GM21390 (cell line): ENCODE measurements around the gene SLC30A1.

Source experiments
- ATAC-seq: cut with Tn5 transposase; IDR thresholded peaks from one replicate; pipeline ENCODE4 v1.9.1; 2021; ENCODE audit not compliant: unreplicated experiment

The SLC30A1 gene

DNA sequence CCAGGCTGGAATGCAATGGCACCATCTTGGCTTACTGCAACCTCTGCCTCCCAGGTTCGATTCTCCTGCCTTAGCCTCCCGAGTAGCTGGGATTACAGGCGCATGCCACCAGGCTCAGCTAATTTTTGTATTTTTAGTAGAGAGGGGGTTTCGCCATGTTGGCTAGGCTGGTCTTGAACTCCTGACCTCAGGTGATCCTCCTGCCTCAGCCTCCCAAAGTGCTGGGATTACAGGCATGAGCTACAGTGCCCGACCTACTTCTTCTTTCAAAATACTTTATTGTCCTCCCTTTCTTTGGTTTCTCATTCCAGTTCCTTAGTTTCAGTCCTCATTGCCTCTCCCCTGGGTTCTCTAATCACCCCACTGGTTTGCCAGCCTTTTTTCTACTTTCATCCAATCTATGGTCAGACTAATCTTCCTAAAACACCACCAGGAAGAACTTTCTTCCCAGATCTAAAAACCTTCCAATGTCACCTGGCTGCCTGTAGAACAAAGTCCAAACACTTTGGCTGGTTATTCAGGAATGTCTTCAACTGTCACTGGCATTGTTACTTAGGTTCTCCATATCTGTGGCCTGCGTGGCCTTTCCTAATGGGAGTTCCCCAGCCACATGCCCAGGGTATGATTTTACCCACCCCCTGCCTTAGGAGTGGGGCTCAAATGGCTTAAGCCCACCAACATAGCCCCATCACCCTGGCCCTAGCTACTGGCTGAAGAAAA lies 29.0 kb upstream of the SLC30A1 start:
- ATAC-seq = no peak

DNA sequence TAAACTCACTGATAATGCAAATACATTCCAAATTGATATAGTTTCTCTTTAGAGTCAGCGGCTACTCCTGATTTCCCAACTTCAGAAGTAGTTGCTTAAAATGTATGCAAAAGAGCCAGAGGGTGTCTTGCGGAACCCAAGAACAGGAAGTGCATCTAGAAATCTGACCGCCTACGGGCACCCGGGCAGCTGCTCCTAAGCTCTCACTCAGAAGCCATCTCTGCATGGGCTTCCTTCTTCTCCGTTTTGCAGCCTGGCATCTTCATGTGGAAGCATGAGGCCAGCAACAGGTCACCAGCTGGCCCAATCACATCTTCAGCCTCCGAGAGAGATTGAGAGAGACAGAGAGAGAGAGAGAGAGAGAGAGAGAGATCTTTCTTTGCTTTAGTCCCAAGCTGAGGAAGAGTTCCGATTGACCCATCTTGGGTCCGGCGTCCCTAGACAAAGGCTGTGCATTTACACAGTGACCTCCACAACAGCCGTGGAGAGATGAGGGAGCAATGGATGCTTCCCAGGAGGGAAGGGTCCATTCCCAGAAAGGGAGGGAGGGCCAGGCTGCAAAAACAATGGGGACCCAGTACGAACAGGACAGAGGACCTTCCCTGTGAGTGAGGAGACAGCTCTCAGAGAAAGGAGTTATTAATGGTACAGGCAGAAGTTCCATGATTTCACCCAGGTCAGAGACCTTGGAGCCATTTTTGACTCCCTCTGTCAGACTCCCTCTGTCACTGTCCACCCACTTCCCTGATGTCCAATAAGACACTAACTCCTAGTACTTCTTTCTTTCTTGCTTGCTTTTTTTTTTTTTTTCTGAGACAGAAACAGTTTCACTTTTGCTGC lies 28.2 kb upstream of the SLC30A1 start:
- peak; percentile 97 for ATAC-seq

DNA sequence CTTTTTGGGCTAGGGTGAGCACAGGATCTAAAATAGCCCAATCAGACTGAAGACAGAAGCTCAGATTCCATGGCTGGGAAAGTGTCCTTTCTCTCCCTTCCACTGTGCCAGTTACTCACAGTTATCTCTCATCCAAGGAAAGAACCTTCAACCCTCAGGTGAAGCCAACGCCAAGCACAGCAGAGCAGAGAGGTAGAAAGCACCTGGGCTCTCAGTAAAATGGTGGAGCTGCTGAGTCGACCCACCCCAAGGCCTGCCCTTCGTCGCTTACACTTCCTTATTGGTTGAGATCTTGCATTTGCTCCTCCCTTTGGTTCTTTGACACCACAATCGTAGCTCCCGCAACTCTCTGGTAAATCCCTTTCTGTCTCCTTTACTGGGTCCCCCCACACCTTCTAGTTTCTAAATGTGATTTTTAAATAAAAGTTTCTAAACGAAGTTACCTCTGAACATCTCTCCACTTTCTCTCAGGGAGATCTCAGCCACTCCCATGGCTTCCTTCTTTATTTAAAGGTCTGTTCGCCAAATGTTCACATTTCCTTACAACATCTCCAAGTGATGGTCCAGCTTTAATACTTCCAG lies 27.5 kb upstream of the SLC30A1 start:
- peak; percentile 67 for ATAC-seq

DNA sequence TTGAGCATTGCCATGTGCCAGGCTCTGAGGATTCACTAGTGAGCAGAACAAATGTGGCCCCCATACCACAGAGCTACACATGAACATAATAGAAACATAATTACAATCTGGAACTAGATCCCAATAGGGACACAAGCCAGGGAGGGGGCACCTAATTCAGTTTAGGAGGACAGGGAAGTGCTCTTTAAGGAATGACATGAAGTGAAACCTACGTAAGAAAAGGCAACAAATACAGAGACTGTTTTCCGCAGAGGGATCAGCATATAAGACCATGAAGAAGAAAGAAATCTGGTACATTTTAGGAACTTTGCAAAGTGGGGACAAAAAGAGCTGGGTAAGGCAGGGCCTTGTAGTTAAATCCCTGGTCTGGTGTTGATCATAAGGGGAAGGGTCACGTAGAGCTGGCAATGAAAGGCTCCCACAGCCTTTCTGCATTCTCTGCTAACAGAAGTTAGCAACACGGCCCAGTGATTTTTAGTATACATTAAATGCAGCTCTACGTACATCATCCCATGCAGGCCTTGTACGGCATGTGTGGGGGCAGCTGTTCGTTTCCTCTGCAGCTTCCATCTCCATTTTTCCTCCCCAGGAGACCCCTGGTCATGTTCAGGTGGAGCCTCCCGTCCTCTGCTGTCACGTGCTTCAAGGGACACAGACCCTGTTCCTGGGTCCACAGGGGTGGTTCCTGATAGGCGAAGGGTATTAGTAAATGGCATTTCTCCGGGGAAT lies 26.8 kb upstream of the SLC30A1 start:
- no peak for ATAC-seq

DNA sequence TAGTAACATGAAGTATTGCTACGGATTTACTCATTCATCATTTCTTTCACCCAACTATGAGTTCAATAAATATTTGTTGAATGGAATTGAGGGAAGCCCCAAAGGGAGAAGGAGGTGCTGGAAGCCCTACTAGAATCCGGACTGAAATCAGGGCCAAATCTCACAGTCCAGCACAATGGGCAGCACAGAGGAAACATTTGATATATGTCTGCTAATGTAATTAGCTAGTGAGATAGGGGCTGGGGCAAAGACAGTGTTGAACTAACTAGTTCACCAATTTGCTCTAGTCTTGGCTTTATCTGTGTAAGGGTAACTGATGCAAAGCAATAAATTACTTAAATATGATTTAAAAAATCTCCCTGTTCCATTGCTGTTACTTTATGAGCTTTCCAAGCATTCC lies 26.1 kb upstream of the SLC30A1 start:
- ATAC-seq = no peak

DNA sequence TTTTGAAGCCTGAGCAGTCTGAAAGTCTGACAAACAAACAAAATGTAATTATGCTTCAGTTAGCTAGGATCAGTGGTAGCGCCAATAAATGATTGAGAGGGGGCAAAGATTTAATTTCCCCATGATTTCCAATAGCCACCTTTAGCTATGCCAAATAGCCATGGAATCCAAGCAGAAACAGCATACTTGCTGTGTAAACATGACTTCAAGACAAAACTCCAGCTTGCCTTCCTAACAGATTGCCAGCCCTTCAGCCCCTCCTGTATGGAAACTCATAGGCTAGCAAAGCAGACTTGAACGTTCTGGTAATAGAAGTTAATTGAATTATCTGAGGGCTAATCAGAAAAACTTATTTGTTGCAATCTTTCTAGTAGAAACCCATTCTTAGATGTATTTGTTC lies 25.6 kb upstream of the SLC30A1 start:
- no peak for ATAC-seq

DNA sequence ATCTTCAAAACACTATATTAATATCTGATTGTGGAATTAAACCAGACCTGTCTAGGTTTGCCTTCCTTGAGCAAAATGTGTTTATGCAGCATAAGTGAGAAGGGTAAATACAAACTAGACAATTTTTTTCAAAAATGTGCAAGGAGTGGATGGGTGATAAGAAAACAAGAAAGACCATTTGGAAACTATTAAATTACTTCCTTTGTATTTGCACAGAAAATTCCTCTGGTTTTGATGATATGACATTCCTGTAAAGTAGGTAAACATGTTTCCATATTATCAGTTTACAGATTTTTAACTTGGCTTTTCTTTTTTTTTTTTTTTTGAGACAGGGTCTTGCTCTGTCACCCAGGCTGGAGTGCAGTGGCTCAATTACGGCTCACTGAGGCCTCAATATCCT lies 24.8 kb upstream of the SLC30A1 start:
- ATAC-seq = no peak

DNA sequence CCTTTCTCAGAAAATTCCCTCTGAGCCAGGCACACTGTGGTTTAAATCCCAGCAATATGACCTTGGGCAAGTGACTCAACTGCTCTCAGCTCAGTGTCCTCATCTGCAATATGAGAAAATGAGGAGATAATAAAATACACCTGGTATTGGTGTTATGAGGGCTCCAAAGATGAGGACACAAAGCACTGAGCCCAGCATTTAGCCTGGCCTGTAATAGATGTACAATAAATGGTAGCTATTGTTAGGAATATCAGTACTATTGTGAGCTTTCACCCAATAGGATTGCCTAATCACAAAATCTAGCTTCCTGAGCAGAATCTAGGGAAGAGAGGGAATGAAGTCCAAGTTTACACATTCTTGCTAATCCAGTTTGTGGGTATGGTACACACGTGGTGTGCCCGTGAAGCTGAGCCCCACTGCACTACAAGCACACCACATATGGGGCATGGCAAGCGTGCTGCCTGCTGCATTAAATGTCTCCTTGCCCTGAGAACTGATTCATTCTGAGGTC lies 24.3 kb upstream of the SLC30A1 start:
- no peak for ATAC-seq

DNA sequence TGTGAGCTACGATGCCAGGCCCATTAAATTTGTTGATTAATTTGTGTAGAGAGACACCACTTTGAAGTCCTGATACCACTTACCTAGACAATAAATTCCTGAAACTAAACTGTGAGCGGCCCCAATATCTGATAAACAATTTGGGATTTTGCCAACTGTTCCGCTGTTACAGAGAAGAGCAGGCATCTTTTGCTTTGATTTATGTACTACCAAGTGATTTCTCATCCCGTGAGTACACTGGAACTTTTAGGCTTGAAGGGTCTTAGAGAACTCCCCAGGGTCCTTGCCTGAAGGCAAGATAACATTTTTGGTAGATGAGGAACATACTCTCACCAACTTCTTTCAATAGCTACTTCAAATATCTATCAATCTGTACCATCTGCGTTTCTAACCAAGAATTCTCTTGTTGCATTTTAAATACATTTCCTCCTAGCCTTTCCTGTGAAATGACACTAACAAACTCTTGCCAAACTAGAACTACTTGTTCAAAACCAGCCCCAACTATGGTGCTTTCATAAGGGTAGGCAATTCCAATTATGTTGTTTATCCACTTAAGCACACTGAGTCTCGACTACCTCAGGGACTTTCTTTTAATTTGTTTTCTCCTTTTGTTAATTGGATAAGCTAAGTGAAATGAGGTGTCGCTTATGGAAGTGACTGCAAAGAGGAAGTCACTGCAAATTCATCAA lies 23.2 kb upstream of the SLC30A1 start:
- ATAC-seq = no peak

DNA sequence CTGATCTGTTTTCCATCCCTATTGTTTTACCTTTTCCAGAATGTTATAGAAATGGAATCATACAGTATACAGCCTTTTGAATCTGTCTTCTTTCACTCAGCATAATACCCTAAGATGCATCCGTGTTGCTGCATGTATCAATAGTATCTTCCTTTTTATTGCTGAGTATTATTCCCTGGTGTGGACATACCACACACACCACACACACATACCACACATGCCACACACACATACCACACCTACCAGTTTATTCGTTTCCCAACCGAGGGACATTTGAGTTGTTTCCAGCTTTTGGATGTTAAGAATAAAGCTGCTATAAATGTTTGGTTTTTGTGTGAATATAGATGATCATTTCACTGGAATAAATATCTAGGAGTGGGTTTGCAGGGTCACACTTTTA lies 22.2 kb upstream of the SLC30A1 start:
- ATAC-seq = no peak

DNA sequence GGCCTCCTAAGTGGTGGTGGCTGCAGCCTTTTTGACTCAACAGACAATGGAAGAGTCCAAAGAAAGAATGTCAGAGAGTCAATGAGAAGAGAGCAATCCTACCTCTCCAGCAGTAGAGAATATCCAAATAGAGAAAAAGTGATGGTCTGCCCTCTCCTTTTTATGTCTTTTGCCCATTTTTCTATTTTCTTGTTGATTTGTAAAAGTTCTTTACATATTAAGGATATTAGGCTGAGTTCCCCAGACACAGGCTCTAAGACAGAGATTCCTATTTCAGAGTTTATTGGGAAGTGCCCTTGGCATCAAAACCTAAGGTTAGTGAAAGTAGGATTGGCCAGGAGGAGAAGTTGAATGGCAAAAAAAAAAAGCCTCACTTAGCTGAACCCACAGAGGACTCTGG lies 20.3 kb upstream of the SLC30A1 start:
- no peak for ATAC-seq

DNA sequence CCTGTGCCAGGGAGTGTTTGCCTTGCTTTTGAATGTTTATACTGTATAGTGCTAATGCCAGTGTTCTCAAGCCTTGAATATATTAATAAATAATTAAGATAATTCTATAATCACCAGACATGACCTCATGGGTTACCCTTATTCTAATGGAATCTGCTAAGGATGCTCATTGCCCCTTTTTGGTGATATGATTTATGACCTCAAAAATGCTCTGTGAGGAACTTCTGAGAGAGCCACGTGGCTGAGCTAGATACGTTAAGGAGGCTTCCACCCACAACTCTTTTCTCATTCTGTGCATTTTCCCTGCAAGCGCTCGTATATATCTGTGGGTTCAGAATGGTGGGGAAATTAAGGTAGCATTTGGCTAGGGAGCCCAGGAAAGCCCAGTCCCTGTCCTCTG lies 19.6 kb upstream of the SLC30A1 start:
- ATAC-seq = no peak

DNA sequence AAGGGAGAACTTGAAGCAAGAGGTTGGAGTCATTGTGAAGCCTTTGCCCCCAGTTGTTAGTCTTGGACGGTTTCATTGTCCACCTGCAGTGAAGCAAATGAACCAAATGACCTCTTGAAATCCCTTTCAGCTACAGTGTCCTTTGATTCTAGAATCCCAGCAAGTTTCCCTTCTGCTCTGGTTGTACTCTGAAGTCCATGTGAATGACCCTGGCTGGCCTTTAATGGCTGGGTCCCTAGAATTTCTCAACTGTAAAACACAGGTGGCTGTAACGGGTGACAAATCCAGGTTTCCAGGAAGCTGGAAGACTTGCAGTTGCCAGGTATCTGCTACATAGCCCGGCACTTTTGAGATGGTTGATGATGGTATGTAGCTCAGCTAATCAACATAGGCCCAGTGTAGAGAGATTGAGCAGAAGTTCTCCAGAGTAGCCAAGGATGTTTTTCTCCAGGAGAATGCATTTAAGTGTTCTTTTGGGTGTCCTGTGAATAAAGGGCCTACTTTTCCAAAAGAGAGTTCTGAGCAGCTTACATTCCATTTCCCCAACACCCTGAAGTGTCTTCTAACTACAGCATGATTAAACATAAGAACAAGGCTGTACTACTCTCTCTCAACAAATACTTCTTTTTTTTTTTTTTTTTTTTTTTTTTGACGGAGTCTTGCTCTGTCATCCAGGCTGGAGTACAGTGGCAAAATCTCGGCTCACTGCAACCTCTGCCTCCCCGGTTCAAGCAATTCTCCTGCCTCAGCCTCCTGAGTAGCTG lies 17.6 kb upstream of the SLC30A1 start:
- ATAC-seq = no peak

DNA sequence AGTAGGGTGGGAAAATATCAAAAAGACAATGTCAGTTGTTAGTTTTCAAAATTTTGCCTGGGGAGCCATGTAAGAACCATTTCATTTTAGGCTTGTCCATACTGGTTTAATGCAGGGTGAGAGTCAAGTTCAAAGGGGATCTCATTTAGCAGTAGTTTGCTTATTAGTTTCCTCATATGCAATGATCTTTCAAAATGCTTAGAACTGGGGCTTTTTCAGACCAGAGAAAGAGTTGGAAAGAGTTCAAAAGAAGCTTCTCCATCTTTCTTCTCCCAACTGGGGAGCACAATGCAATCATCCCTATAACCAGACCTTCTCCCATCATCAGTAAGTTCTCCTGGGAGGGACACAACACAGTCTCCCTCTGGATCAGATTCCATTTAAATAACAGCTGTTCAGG lies 16.5 kb upstream of the SLC30A1 start:
- ATAC-seq = no peak

DNA sequence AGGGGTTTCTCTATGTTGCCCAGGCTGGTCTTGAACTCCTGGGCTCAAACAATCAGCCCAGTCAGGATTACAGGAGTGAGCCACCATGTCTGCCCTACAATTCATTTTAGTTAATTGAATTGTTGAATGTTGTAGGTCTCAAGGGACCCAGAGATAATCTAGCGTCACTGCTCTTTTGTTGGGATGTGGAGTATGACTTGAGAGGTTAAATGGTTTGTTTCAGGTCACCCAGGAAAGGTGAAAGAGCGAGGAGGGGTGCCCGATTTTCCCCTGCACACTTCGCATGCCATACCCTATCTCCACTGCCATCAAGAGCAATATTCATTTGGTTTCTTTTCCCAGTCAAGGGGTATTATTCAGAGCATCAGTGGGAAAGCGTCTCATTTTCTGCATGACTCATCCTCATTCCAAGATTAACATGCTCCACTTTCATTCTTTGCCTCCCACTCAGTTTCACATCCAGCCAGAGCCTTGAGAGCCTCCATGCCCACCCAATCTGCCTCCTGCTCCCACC lies 13.1 kb upstream of the SLC30A1 start:
- no peak for ATAC-seq

DNA sequence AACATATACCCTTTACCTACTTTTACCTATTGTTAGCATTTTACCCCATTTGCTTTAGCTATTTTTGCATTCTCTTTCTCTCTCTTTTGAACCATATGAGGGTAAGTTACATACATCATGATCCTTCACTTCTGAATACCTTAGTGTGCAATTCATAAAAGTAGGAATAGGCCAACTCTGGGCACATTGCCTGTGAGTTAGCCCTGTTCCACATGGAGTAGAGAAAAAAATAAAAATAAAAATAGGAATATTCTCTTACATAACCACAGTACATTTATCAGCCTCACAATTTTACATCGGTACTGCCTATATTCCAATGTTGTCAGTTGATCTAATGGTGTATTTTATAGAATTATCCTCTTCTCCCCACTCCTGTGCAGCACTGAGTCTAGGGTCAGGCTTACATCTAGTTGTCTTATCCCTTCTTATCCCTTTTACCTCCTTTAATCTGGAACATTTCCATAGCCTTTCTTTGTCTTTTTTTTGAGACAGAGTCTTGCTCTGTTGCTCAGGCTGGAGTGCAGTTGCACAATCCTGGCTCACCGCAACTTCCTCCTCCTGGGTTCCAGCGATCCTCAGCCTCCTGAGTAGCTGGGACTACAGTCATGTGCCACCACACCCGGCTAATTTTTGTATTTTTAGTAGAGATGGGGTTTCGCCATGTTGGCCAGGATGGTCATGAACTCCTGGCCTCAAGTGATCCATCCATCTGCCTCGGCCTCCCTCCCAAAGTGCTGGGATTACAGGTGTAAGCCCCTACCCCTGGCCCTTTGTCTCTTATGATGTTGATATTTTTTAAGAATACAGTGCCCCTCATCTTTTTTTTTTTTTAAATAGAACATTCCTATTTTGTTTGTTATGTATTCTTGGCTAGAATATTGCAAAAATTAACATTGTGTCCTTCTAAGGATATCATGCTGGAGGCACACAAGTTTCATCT lies 11.1 kb upstream of the SLC30A1 start:
- no peak for ATAC-seq

DNA sequence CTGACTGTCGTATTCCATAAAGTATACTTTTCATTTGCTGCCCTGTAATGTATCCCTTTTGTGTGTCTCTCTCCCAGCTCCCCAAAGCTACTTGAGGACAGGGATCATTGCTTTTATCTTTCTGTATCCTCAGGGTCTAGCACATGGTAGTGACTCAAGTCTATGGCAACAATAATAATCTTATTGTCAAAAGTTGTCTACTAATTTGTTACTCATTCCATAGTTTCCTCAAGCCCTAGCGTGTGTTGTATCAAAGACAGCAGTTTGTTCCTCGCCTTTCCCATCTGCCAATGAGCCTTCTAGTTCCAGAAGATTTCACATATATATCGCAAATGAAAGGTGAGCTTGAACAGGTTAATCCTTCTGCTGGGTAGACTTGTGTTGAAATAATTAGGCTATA lies 9.8 kb upstream of the SLC30A1 start:
- no peak for ATAC-seq

DNA sequence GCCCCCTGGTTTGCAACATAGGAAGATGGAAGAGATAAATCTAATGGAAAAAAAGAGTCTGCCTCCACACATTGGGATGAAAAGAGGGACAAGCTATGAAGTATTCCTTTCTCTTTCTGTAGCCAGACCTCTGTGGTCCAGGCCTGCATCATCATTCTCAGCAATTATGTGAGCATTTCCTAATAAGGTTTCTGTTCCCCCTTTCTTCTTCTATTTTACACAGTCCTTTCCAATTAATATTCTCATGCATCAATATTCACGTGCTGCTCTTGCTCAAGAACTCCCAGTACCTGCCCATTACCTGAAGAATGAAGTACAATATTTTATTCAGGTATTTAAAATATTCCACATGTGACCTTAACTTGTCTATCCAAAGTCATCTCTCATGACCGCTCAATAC lies 8.2 kb upstream of the SLC30A1 start:
- ATAC-seq = no peak

DNA sequence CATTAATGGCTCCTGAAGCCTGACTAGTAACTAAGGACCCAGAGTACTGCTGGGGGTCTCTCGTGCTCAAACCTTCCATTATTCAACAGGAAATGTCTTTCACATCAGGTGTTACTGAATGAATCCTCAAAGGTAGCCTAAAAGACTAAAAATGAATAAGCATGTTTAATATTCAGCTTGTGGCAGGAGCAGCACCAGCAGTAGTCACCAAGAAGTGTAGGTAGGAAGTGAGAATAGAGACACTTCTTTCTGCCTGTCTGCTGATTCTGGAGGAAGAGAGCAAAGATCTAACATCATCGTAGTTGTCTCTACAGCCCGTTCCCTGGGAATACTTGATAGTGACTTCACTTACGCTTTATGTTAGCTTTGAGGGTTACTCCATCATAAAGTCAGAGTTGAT lies 7.6 kb upstream of the SLC30A1 start:
- no peak for ATAC-seq
